H1 (cell line): ENCODE measurements around the gene NINJ2. TPM values are rescaled to one million over a fixed set of nuclear protein-coding genes. Genes with fewer than 3 reads are reported as not detected.

Experiments
- CTCF ChIA-PET: fragments of 300-600 bp; sonication (Branson Sonifier 250); formaldehyde crosslinking; loops from one replicate; lab custom pipeline; 2021; ENCODE audit not compliant: partially characterized antibody; lab: Charles Lee
- POLR2A ChIA-PET: fragments of 300-600 bp; sonication (Branson Sonifier 250); formaldehyde crosslinking; loops from one replicate; lab custom pipeline; 2021; ENCODE audit warnings: inconsistent platforms; ENCODE audit not compliant: partially characterized antibody; lab: Charles Lee
- DNase-seq, 2 experiments: peaks; one replicate each; pipeline versions ENCODE4 v3.0.0 to v3.0.0-alpha.2; 2010 to 2022; ENCODE audit warnings: low spot score in 2 of 2, low read depth in 1 of 2, mixed read lengths in 1 of 2
- FAIRE-seq: peaks from 2 replicates; lab custom pipeline; 2011; peaks lifted over from hg19 to GRCh38; lab: Jason Lieb, UNC
- H2AFZ ChIP-seq: 2 replicates; pipeline ENCODE4 v1.8.1; 2012; ENCODE audit warnings: low read length, inconsistent platforms
- H2AK5ac ChIP-seq: 2 replicates; pipeline ENCODE4 v1.6.1; 2013; ENCODE audit warnings: low read depth, low read length
- H2BK120ac ChIP-seq: replicated peaks from 2 replicates; pipeline ENCODE3; 2013; ENCODE audit warnings: low read depth, low read length, inconsistent platforms
- H2BK12ac ChIP-seq: 2 replicates; pipeline ENCODE4 v1.6.1; 2013; ENCODE audit warnings: low read depth, low read length
- H2BK15ac ChIP-seq: 2 replicates; pipeline ENCODE4 v1.6.1; 2013; ENCODE audit warnings: low read length
- H2BK20ac ChIP-seq: 2 replicates; pipeline ENCODE4 v1.6.1; 2013; ENCODE audit warnings: low read length
- H2BK5ac ChIP-seq: 2 replicates; pipeline ENCODE4 v1.6.1; 2013; ENCODE audit warnings: low read depth, low read length
- H3K14ac ChIP-seq: 2 replicates; pipeline ENCODE4 v1.6.1; 2013; ENCODE audit warnings: inconsistent platforms; ENCODE audit not compliant: insufficient read length
- H3K18ac ChIP-seq: 2 replicates; pipeline ENCODE4 v1.6.1; 2013; ENCODE audit warnings: low read length; ENCODE audit errors: extremely low read depth
- H3K23ac ChIP-seq: 2 replicates; pipeline ENCODE4 v1.6.1; 2013; ENCODE audit warnings: inconsistent platforms; ENCODE audit not compliant: insufficient read length
- H3K23me2 ChIP-seq: 2 replicates; pipeline ENCODE4 v1.6.1; 2013; ENCODE audit warnings: low read depth, low read length
- H3K27ac ChIP-seq: 2 replicates; pipeline ENCODE4 v1.6.1; 2011; ENCODE audit warnings: low read depth, low read length, inconsistent platforms
- H3K27me3 ChIP-seq, 4 experiments: replicated peaks in 1 of 4; 1 replicate in 1 of 4; 2 replicates in 3 of 4; pipeline versions ENCODE4 v1.6.1 to v1.8.1; 2011 to 2013; ENCODE audit warnings: low read length in 3 of 4, mild to moderate bottlenecking in 3 of 4, inconsistent platforms in 2 of 4, mixed read lengths in 2 of 4, moderate library complexity in 1 of 4; ENCODE audit not compliant: control insufficient read depth in 3 of 4, insufficient read depth in 3 of 4; ENCODE audit errors: extremely low read depth in 1 of 4
- H3K36me3 ChIP-seq, 4 experiments: 2 replicates each; pipeline versions ENCODE4 v1.6.1 to v1.8.1; 2011 to 2013; ENCODE audit warnings: mild to moderate bottlenecking in 4 of 4, low read length in 3 of 4, moderate library complexity in 2 of 4, control low read depth in 1 of 4, inconsistent platforms in 1 of 4; ENCODE audit not compliant: insufficient read depth in 4 of 4, control insufficient read depth in 2 of 4
- H3K4ac ChIP-seq: replicated peaks from 2 replicates; pipeline ENCODE3; 2013; ENCODE audit warnings: low read length, low read depth, mixed read lengths, inconsistent platforms; ENCODE audit not compliant: insufficient read length
- H3K4me1 ChIP-seq, 4 experiments: replicated peaks in 1 of 4; 1 replicate in 1 of 4; 2 replicates in 3 of 4; pipeline versions ENCODE4 v1.6.1 to v1.8.1; 2011 to 2013; ENCODE audit warnings: low read length in 3 of 4, inconsistent platforms in 2 of 4, mixed read lengths in 1 of 4; ENCODE audit not compliant: insufficient read depth in 4 of 4, control insufficient read depth in 3 of 4
- H3K4me2 ChIP-seq, 2 experiments: 2 replicates each; pipeline versions ENCODE4 v1.6.1 to v1.8.1; 2011 to 2013; ENCODE audit warnings: low read depth in 2 of 2, low read length in 2 of 2, control low read depth in 1 of 2, inconsistent platforms in 1 of 2, mild to moderate bottlenecking in 1 of 2; ENCODE audit not compliant: insufficient read depth in 1 of 2
- H3K4me3 ChIP-seq, 4 experiments: fragments of 200-600, 300-600 bp in 1 of 4; sonication (generic), shearing (Covaris generic), sonication (Bioruptor Twin) in 1 of 4; 2 replicates each; pipeline versions ENCODE4 v1.5.1 to v1.8.1; 2011 to 2016; ENCODE audit warnings: low read length in 4 of 4, low read depth in 3 of 4, control low read depth in 2 of 4, inconsistent platforms in 2 of 4, mild to moderate bottlenecking in 2 of 4, mixed read lengths in 1 of 4, moderate library complexity in 1 of 4; ENCODE audit not compliant: insufficient read depth in 2 of 4; ENCODE audit errors: extremely low read depth in 1 of 4
- H3K56ac ChIP-seq: replicated peaks from 2 replicates; pipeline ENCODE3; 2013; ENCODE audit warnings: low read depth, mild to moderate bottlenecking, mixed read lengths, low read length, inconsistent platforms; ENCODE audit not compliant: insufficient read length
- H3K79me1 ChIP-seq: 2 replicates; pipeline ENCODE4 v1.6.1; 2013; ENCODE audit warnings: low read depth, low read length, control low read depth
- H3K79me2 ChIP-seq, 2 experiments: 2 replicates each; pipeline versions ENCODE4 v1.6.1 to v1.8.1; 2012 to 2013; ENCODE audit warnings: low read length in 2 of 2, mild to moderate bottlenecking in 2 of 2, inconsistent platforms in 1 of 2; ENCODE audit not compliant: insufficient read depth in 2 of 2, control insufficient read depth in 1 of 2
- H3K9ac ChIP-seq, 4 experiments: replicated peaks in 1 of 4; 1 replicate in 1 of 4; 2 replicates in 3 of 4; pipeline versions ENCODE4 v1.6.1 to v1.8.1; 2011 to 2013; ENCODE audit warnings: low read depth in 3 of 4, low read length in 3 of 4, control low read depth in 2 of 4, mild to moderate bottlenecking in 2 of 4, moderate library complexity in 2 of 4, inconsistent platforms in 1 of 4; ENCODE audit errors: extremely low read depth in 1 of 4
- H3K9me3 ChIP-seq, 2 experiments: 2 replicates each; pipeline versions ENCODE4 v1.6.1 to v1.8.1; 2012 to 2013; ENCODE audit warnings: mild to moderate bottlenecking in 2 of 2, moderate library complexity in 2 of 2, control low read depth in 1 of 2, inconsistent platforms in 1 of 2, low read depth in 1 of 2, low read length in 1 of 2, mixed read lengths in 1 of 2; ENCODE audit not compliant: insufficient read depth in 2 of 2
- H4K20me1 ChIP-seq, 2 experiments: replicated peaks in 1 of 2; 2 replicates each; pipeline versions ENCODE3 to v1.8.1; 2011 to 2013; ENCODE audit warnings: inconsistent platforms in 2 of 2, low read length in 2 of 2, mild to moderate bottlenecking in 1 of 2; ENCODE audit not compliant: insufficient read depth in 2 of 2, control insufficient read depth in 1 of 2
- H4K5ac ChIP-seq: 2 replicates; pipeline ENCODE4 v1.6.1; 2013; ENCODE audit warnings: low read length, low read depth, mixed read lengths, inconsistent platforms; ENCODE audit not compliant: insufficient read length
- H4K8ac ChIP-seq: 2 replicates; pipeline ENCODE4 v1.8.0; 2013; ENCODE audit warnings: mild to moderate bottlenecking, moderate library complexity, low read length, inconsistent platforms; ENCODE audit not compliant: insufficient read depth; ENCODE audit errors: extremely low read depth
- H4K91ac ChIP-seq: replicated peaks from 2 replicates; pipeline ENCODE3; 2013; ENCODE audit warnings: low read length, mixed read lengths, inconsistent platforms; ENCODE audit not compliant: insufficient read length
- BACH1 ChIP-seq: IDR thresholded peaks from 2 replicates; pipeline ENCODE4 v1.6.1; 2012; ENCODE audit warnings: low read length, improper control_type of control experiment
- FOSL1 ChIP-seq: IDR thresholded peaks from 2 replicates; pipeline ENCODE4 v1.6.1; 2011; ENCODE audit warnings: mild to moderate bottlenecking, low read depth, low read length, moderate library complexity; ENCODE audit not compliant: insufficient read depth
- HDAC2 ChIP-seq, 2 experiments: fragments of 300-600 bp in 1 of 2; sonication (generic) in 1 of 2; IDR thresholded peaks; 2 replicates each; pipeline ENCODE4 v1.6.1; 2011 to 2012; ENCODE audit warnings: low read depth in 2 of 2, low read length in 2 of 2, mild to moderate bottlenecking in 2 of 2, moderate library complexity in 2 of 2, borderline replicate concordance in 1 of 2, inconsistent platforms in 1 of 2
- KDM4A ChIP-seq: IDR thresholded peaks from one replicate; pipeline ENCODE4 v1.7.1; 2012; ENCODE audit warnings: low read depth, mild to moderate bottlenecking, moderate library complexity, low read length, inconsistent platforms; ENCODE audit not compliant: severe bottlenecking
- MAX ChIP-seq: IDR thresholded peaks from 2 replicates; pipeline ENCODE4 v1.6.1; 2012; ENCODE audit warnings: inconsistent platforms
- POLR2A ChIP-seq, 2 experiments: IDR thresholded peaks; 1 replicate in 1 of 2; 2 replicates in 1 of 2; pipeline ENCODE4 v1.6.1; 2011; ENCODE audit warnings: low read depth in 2 of 2, low read length in 2 of 2, mild to moderate bottlenecking in 2 of 2; ENCODE audit errors: control extremely low read depth in 1 of 2
- RFX5 ChIP-seq: IDR thresholded peaks from 2 replicates; pipeline ENCODE4 v1.6.1; 2011; ENCODE audit warnings: low read depth, low read length, improper control_type of control experiment, borderline replicate concordance
- SP4 ChIP-seq: IDR thresholded peaks from 2 replicates; pipeline ENCODE4 v1.6.1; 2012; ENCODE audit warnings: low read length, inconsistent platforms
- SRF ChIP-seq: IDR thresholded peaks from 2 replicates; pipeline ENCODE4 v1.6.1; 2011; ENCODE audit warnings: mild to moderate bottlenecking, low read depth, low read length, moderate library complexity
- TCF12 ChIP-seq: IDR thresholded peaks from 2 replicates; pipeline ENCODE4 v1.6.1; 2011; ENCODE audit warnings: low read depth, mild to moderate bottlenecking, low read length
- WGBS, 2 experiments: shearing (Covaris generic) in 1 of 2; methylation state at CpG; one replicate each; pipeline versions ENCODE4 v1.1.6 to v1.1.7; 2013 to 2015; ENCODE audit warnings: low lambda C conversion rate in 2 of 2, mixed read lengths in 2 of 2, inconsistent platforms in 1 of 2, low coverage in 1 of 2, missing lambda C conversion rate in 1 of 2; ENCODE audit not compliant: insufficient replicate concordance in 2 of 2, insufficient coverage in 1 of 2, insufficient read length in 1 of 2; ENCODE audit errors: extremely low coverage in 1 of 2, missing lambda C conversion rate in 1 of 2; 5-methylcytosine and 5-hydroxymethylcytosine counted together
- polyA plus RNA-seq, 7 experiments: library from polyadenylated mRNA; depleted of rRNA in 3 of 7; stranded (reverse) in 5 of 7; unstranded in 2 of 7; fragments of >200 nt in 5 of 7; fragments of 200-250 nt in 2 of 7; gene quantifications; 1 replicate in 5 of 7; 2 replicates in 1 of 7; 4 replicates in 1 of 7; pipeline versions ENCODE4 v1.2.1 to v1.2.3, GENCODE V29; 2011 to 2013; ENCODE audit warnings: missing spikeins in 2 of 7, mixed read lengths in 2 of 7
- total RNA-seq: library from RNA; stranded (reverse); fragmentation: NEBNext Ultra II Directional; extraction: Animal tissue kit (Norgen Biotek cat#: 25700); gene quantifications from 2 replicates; pipeline ENCODE4 v1.2.1, GENCODE V29; 2021

Gene NINJ2
- total and polyA plus RNA-seq, 2 of the 8 experiments (the other 6 are each of a cell fraction or from before 2014, with no cell fraction given), result 1.4 TPM; not detected in 1

- Histone ChIP-seq H3K14ac (no peak overlapping the region), H3K9me3 (no peaks in the 10 kb centered on the region), H3K4ac (no peak overlapping the region), H3K23ac (no peak overlapping the region), H2BK5ac (peak overlapping the region; percentile 46; the same call in 1 of the 2 replicates), H3K9ac (peak overlapping the region in 3 of 4 experiments; percentile 4 to 67 (median 34); a peak in 5 of 7 replicates), H3K36me3 (no peaks in the 10 kb centered on the region), H3K27me3 (peaks cover 0 to 6% (median 4%) of the 10 kb centered on the region in 4 experiments; a peak in 3 of 7 replicates), H4K8ac (peak overlapping the region; percentile 41), H3K27ac (no peak overlapping the region), H2AK5ac (no peak overlapping the region), H3K18ac (peak overlapping the region; percentile 71), H2BK15ac (no peak overlapping the region), H4K91ac (no peak overlapping the region), H2BK20ac (no peak overlapping the region), H2BK120ac (no peak overlapping the region), H4K20me1 (no peaks in the 10 kb centered on the region), H3K79me2 (no peaks in the 10 kb centered on the region), H4K5ac (no peak overlapping the region), H2AFZ (peak overlapping the region; percentile 85; the same call in 1 of the 2 replicates), H3K4me2 (peak overlapping the region; percentile 87 to 98), H2BK12ac (peak overlapping the region; percentile 88; the same call in 1 of the 2 replicates), H3K4me1 (peaks cover 0 to 9% (median 6%) of the 10 kb centered on the region in 4 experiments; a peak in 5 of 7 replicates), H3K79me1 (no peaks in the 10 kb centered on the region), H3K4me3 (peak overlapping the region; percentile 28 to 82 (median 64)), H3K23me2 (peaks cover 9% of the 10 kb centered on the region), H3K56ac (no peak overlapping the region)
- DNase-seq (peak in 1 of 2 experiments; percentile 80), FAIRE-seq (no peak)
- WGBS, 2 experiments, result 5% methylated on average over 15 of the region's 22 CpGs; no CpG with 5 or more reads in 1 of the 2 experiments
- POLR2A ChIA-PET, result interaction anchor here (1.5 to 2.4 kb wide), 3 partner anchors 23 to 379 kb away, joined by 3 to 7 read pairs (median 6); partner anchors contain the start of genes RAD52 and WNK1
- CTCF ChIA-PET, result interaction anchor here (0.6 to 3.6 kb wide), 42 partner anchors 8 to 525 kb away, joined by 3 to 23 read pairs (median 4); partner anchors contain the start of gene WNK1
- TF ChIP-seq HDAC2 (IDR thresholded peaks at IDR 0.05; ENCODE audit: borderline replicate concordance in 1 of 2, low read depth in 2 of 2, low read length in 2 of 2) (no peak), BACH1 (no peak), KDM4A (peak; percentile 35), SRF (no peak), FOSL1 (no peak), RFX5 (no peak), POLR2A (IDR thresholded peaks at IDR 0.05; ENCODE audit: control extremely low read depth in 1 of 2, low read depth in 2 of 2, low read length in 2 of 2) (0 out of 3 replicates have a peak, but pooled peaks of 1 of the 2 experiments have one; percentile 26), TCF12 (no peak), MAX (0 out of 2 replicates have a peak, but pooled peaks have one; percentile 6), SP4 (no peak)
Observed at GRCh38 chr12:570435-570920, 92.8 kb downstream of the NINJ2 start.
